ENCODE measurements around the gene PDCL2. TPM values are rescaled to one million over a fixed set of nuclear protein-coding genes. Genes with fewer than 3 reads are reported as not detected.

PDCL2 gene
- total and polyA plus RNA-seq, 2 donors (not counting 1 experiment from before 2014, with no cell fraction given) = not detected

- CTCF ChIA-PET = interaction anchor here (0.5 to 0.6 kb wide), 2 partner anchors 14 to 35 kb away, joined by 3 to 6 read pairs; no protein-coding TSS in a partner anchor
- peaks cover 6% of the 10 kb centered on the region for H3K9me3 Mint-ChIP-seq (ENCODE audit: insufficient read depth)
These were observed 13.6 kb downstream of the PDCL2 start for GRCh38 chr4:55578341-55579010.

More at GRCh38 chr4:55578341-55579010, 13.6 kb downstream of the PDCL2 start:
- no peaks in the 10 kb centered on the region for H4K20me1 ChIP-seq (ENCODE audit: control insufficient read depth, insufficient read depth, low read length, poor library complexity, severe bottlenecking)
- POLR2A ChIA-PET = no interaction called here
- no peak overlapping the region for H3K27ac ChIP-seq (ENCODE audit: low read length in 2 of 2)
- no peak overlapping the region for H3K9ac ChIP-seq (ENCODE audit: low read length)
- no peaks in the 10 kb centered on the region for H3K79me2 ChIP-seq (ENCODE audit: control insufficient read depth, insufficient read depth, low read length)
- H3K9me3 ChIP-seq (ENCODE audit: control extremely low read depth in 1 of 3, control insufficient read depth in 2 of 3, insufficient read depth in 1 of 3, low read length in 2 of 3) = peaks cover 3 to 27% (median 15%) of the 10 kb centered on the region in 3 donors
- no peak overlapping the region for H3K4me3 Mint-ChIP-seq
- ATAC-seq (ENCODE audit: low read depth) = no peak
- no peaks in the 10 kb centered on the region for H3K4me1 ChIP-seq (ENCODE audit: control insufficient read depth in 2 of 2, insufficient read depth in 2 of 2, low read length in 2 of 2)
- peaks cover 4% of the 10 kb centered on the region for H3K27me3 Mint-ChIP-seq
- TF ChIP-seq EZH2 (IDR thresholded peaks at IDR 0.05; ENCODE audit: borderline replicate concordance, insufficient read depth, low read depth, low read length, poor library complexity, severe bottlenecking) (no peak), CTCF (IDR thresholded peaks at IDR 0.05) (no peak)
- no peak overlapping the region for H2AFZ ChIP-seq (ENCODE audit: insufficient read depth, low read depth, low read length, poor library complexity, severe bottlenecking)
- no peak overlapping the region for H3K27ac Mint-ChIP-seq
- no peaks in the 10 kb centered on the region for H3K36me3 ChIP-seq (replicated peaks in 1 of 2; ENCODE audit: control extremely low read depth in 1 of 2, control insufficient read depth in 1 of 2, extremely low read depth in 1 of 2, insufficient read depth in 2 of 2, low read length in 1 of 2)
- H3K4me3 ChIP-seq (ENCODE audit: control extremely low read depth in 1 of 5, extremely low read depth in 1 of 5, insufficient read depth in 1 of 5, low read depth in 2 of 5, low read length in 4 of 5) = no peak overlapping the region
- no peak overlapping the region for H3K4me2 ChIP-seq (replicated peaks; ENCODE audit: low read depth, low read length, poor library complexity, severe bottlenecking)
- intact Hi-C loops (cut with micrococcal nuclease) = no loop called here
- H3K4me1 Mint-ChIP-seq = no peaks in the 10 kb centered on the region
- no peak for DNase-seq
- H3K27me3 ChIP-seq (replicated peaks in 1 of 4; ENCODE audit: control extremely low read depth in 1 of 4, control insufficient read depth in 3 of 4, insufficient read depth in 4 of 4, low read length in 3 of 4) = no peaks in the 10 kb centered on the region
